Measurements from ENCODE around the gene DTWD2.

The DTWD2 gene

GRCh38 chr5:118906947-118907346 lies 81.4 kb downstream of the DTWD2 start:
- Histone ChIP-seq H2AFZ (ENCODE audit: low read length) (no peak overlapping the region), H3K9me2 (replicated peaks; ENCODE audit: low read depth, low read length) (no peaks in the 10 kb centered on the region), H3K4me1 (ENCODE audit: insufficient read depth, low read length, poor library complexity, severe bottlenecking) (no peaks in the 10 kb centered on the region), H3K4me2 (ENCODE audit: low read depth, low read length, poor library complexity, severe bottlenecking) (no peak overlapping the region), H4K20me1 (ENCODE audit: insufficient read depth, low read length, poor library complexity, severe bottlenecking) (no peaks in the 10 kb centered on the region), H3K4me3 (ENCODE audit: low read length, poor library complexity, severe bottlenecking) (no peak overlapping the region), H3K79me2 (ENCODE audit: insufficient read depth, low read length) (no peaks in the 10 kb centered on the region), H3K9ac (ENCODE audit: low read depth, low read length, poor library complexity, severe bottlenecking) (no peak overlapping the region), H3F3A (ENCODE audit: low read depth) (no peaks in the 10 kb centered on the region), H3K27me3 (ENCODE audit: insufficient read depth, low read length, poor library complexity, severe bottlenecking) (no peaks in the 10 kb centered on the region), H3K9me3 (ENCODE audit: insufficient read depth, low read depth, low read length) (no peaks in the 10 kb centered on the region), H3K36me3 (ENCODE audit: insufficient read depth, low read length) (no peaks in the 10 kb centered on the region)
- TF ChIP-seq EZH2phosphoT487 (IDR thresholded peaks at IDR 0.05; ENCODE audit: borderline replicate concordance) = no peak
- TF ChIP-seq CTCF (conservative IDR thresholded peaks at IDR 0.05; ENCODE audit: low read length) = no peak

GRCh38 chr5:118905196-118905595 lies 83.2 kb downstream of the DTWD2 start:
- no peak overlapping the region for H3K4me2 ChIP-seq (ENCODE audit: low read depth, low read length, poor library complexity, severe bottlenecking)
- H3K4me3 ChIP-seq (ENCODE audit: low read length, poor library complexity, severe bottlenecking) = no peak overlapping the region
- no peaks in the 10 kb centered on the region for H3K9me3 ChIP-seq (ENCODE audit: insufficient read depth, low read depth, low read length)
- H3K36me3 ChIP-seq (ENCODE audit: insufficient read depth, low read length) = no peaks in the 10 kb centered on the region
- H2AFZ ChIP-seq (ENCODE audit: low read length) = no peak overlapping the region
- no peak overlapping the region for H3K9ac ChIP-seq (ENCODE audit: low read depth, low read length, poor library complexity, severe bottlenecking)
- no peaks in the 10 kb centered on the region for H3K27me3 ChIP-seq (ENCODE audit: insufficient read depth, low read length, poor library complexity, severe bottlenecking)
- H4K20me1 ChIP-seq (ENCODE audit: insufficient read depth, low read length, poor library complexity, severe bottlenecking) = no peaks in the 10 kb centered on the region
- no peaks in the 10 kb centered on the region for H3K9me2 ChIP-seq (replicated peaks; ENCODE audit: low read depth, low read length)
- TF ChIP-seq CTCF (conservative IDR thresholded peaks at IDR 0.05; ENCODE audit: low read length) = no peak
- TF ChIP-seq EZH2phosphoT487 (IDR thresholded peaks at IDR 0.05; ENCODE audit: borderline replicate concordance) = no peak
- no peaks in the 10 kb centered on the region for H3K4me1 ChIP-seq (ENCODE audit: insufficient read depth, low read length, poor library complexity, severe bottlenecking)
- H3F3A ChIP-seq (ENCODE audit: low read depth) = no peaks in the 10 kb centered on the region
- no peaks in the 10 kb centered on the region for H3K79me2 ChIP-seq (ENCODE audit: insufficient read depth, low read length)

- H3K4me1 ChIP-seq (ENCODE audit: insufficient read depth, low read length, poor library complexity, severe bottlenecking) = no peaks in the 10 kb centered on the region
- H3K4me2 ChIP-seq (ENCODE audit: low read depth, low read length, poor library complexity, severe bottlenecking) = no peak overlapping the region
- no peak overlapping the region for H3K4me3 ChIP-seq (ENCODE audit: low read length, poor library complexity, severe bottlenecking)
- no peaks in the 10 kb centered on the region for H3K27me3 ChIP-seq (ENCODE audit: insufficient read depth, low read length, poor library complexity, severe bottlenecking)
- no peaks in the 10 kb centered on the region for H3K36me3 ChIP-seq (ENCODE audit: insufficient read depth, low read length)
- H3K9me3 ChIP-seq (ENCODE audit: insufficient read depth, low read depth, low read length) = no peaks in the 10 kb centered on the region
- no peak overlapping the region for H2AFZ ChIP-seq (ENCODE audit: low read length)
- no peaks in the 10 kb centered on the region for H4K20me1 ChIP-seq (ENCODE audit: insufficient read depth, low read length, poor library complexity, severe bottlenecking)
- no peak overlapping the region for H3K9ac ChIP-seq (ENCODE audit: low read depth, low read length, poor library complexity, severe bottlenecking)
- H3F3A ChIP-seq (ENCODE audit: low read depth) = no peaks in the 10 kb centered on the region
- H3K9me2 ChIP-seq (replicated peaks; ENCODE audit: low read depth, low read length) = no peaks in the 10 kb centered on the region
- H3K79me2 ChIP-seq (ENCODE audit: insufficient read depth, low read length) = no peaks in the 10 kb centered on the region
- TF ChIP-seq CTCF (conservative IDR thresholded peaks at IDR 0.05; ENCODE audit: low read length) (no peak), EZH2phosphoT487 (IDR thresholded peaks at IDR 0.05; ENCODE audit: borderline replicate concordance) (no peak)
Observed at GRCh38 chr5:118902656-118903438, 85.5 kb downstream of the DTWD2 start.
